Kidney epithelial cell (primary cell): ENCODE data around the gene ARL15. TPM values are rescaled to one million over a fixed set of nuclear protein-coding genes. Genes with fewer than 3 reads are reported as not detected.

Experiments used
- DNase-seq: peaks from one replicate; pipeline ENCODE4 v3.0.0-alpha.2; 2010; ENCODE audit warnings: low read depth
- H3K27me3 ChIP-seq: 2 replicates; pipeline ENCODE4 v1.6.0; 2011; ENCODE audit warnings: low read length; ENCODE audit not compliant: control insufficient read depth, insufficient read depth
- H3K36me3 ChIP-seq: 2 replicates; pipeline ENCODE4 v1.5.1; 2011; ENCODE audit warnings: low read length; ENCODE audit not compliant: control insufficient read depth, insufficient read depth
- H3K4me3 ChIP-seq: 2 replicates; pipeline ENCODE4 v1.5.1; 2011; ENCODE audit warnings: low read depth, mild to moderate bottlenecking, control low read depth, low read length
- CTCF ChIP-seq: IDR thresholded peaks from 2 replicates; pipeline ENCODE4 v1.5.1; 2011; ENCODE audit warnings: mild to moderate bottlenecking, moderate library complexity, low read length, control low read depth, inconsistent platforms; ENCODE audit not compliant: insufficient read depth, poor library complexity, severe bottlenecking
- total RNA-seq: library from RNA; depleted of rRNA; stranded (reverse); fragments of >200 nt; gene quantifications from 2 replicates; pipeline ENCODE4 v1.2.3, GENCODE V29; 2015

Gene ARL15
- total RNA-seq, 1 donor from 2014 or later = 9.7 TPM

GRCh38 chr5:54344653-54345052 is 34.3 kb upstream of the ARL15 start:
- DNase-seq = no peak
- TF ChIP-seq CTCF = no peak

GRCh38 chr5:54341971-54342370 is 31.6 kb upstream of the ARL15 start:
- H3K4me3 ChIP-seq = no peak overlapping the region
- H3K36me3 ChIP-seq = no peaks in the 10 kb centered on the region
- H3K27me3 ChIP-seq = no peaks in the 10 kb centered on the region
- no peak for TF ChIP-seq CTCF
- no peak for DNase-seq

More at GRCh38 chr5:54344653-54345052, 34.3 kb upstream of the ARL15 start:
- no peak overlapping the region for H3K4me3 ChIP-seq
- H3K27me3 ChIP-seq = no peaks in the 10 kb centered on the region
- H3K36me3 ChIP-seq = no peaks in the 10 kb centered on the region

- Histone ChIP-seq H3K36me3 (no peaks in the 10 kb centered on the region), H3K27me3 (no peaks in the 10 kb centered on the region), H3K4me3 (no peak overlapping the region)
- DNase-seq = no peak
- no peak for TF ChIP-seq CTCF
These were observed 27.1 kb upstream of the ARL15 start for GRCh38 chr5:54337523-54337922.

GRCh38 chr5:54332720-54333119 is 22.3 kb upstream of the ARL15 start:
- no peak for TF ChIP-seq CTCF
- H3K27me3 ChIP-seq = no peaks in the 10 kb centered on the region
- H3K4me3 ChIP-seq = no peak overlapping the region
- H3K36me3 ChIP-seq = no peaks in the 10 kb centered on the region
- DNase-seq = no peak

GRCh38 chr5:54329731-54330709 is 19.6 kb upstream of the ARL15 start:
- Histone ChIP-seq H3K27me3 (no peaks in the 10 kb centered on the region), H3K4me3 (no peak overlapping the region), H3K36me3 (no peaks in the 10 kb centered on the region)
- no peak for TF ChIP-seq CTCF
- DNase-seq = peak; percentile 74
